CD4-positive, alpha-beta memory T cell (primary cell): ENCODE results near the gene CADM2. TPM values are rescaled to one million over a fixed set of nuclear protein-coding genes. Genes with fewer than 3 reads are reported as not detected.
A peak's percentile ranks its signal among the peaks of the same experiment; 100 is the strongest.

Experiments
- CTCF ChIA-PET: fragments of 350-600 bp; sonication (Branson Sonifier 250); formaldehyde crosslinking; loops from one replicate; lab custom pipeline; 2021; ENCODE audit warnings: inconsistent platforms; ENCODE audit not compliant: partially characterized antibody; lab: Charles Lee
- POLR2A ChIA-PET: fragments of 350-600 bp; sonication (Branson Sonifier 250); formaldehyde crosslinking; loops from one replicate; lab custom pipeline; 2021; ENCODE audit not compliant: partially characterized antibody; lab: Charles Lee
- DNase-seq, 5 donors: peaks; one replicate each; pipeline versions ENCODE4 v3.0.0 to v3.0.0-alpha.2; 2020 to 2022; ENCODE audit warnings: mixed read lengths in 1 of 5
- H3K27ac ChIP-seq: one replicate; pipeline ENCODE4 v1.7.0; 2013; ENCODE audit warnings: low read depth, low read length
- H3K27me3 ChIP-seq: 2 replicates; pipeline ENCODE4 v1.7.0; 2013; ENCODE audit warnings: mild to moderate bottlenecking, low read length, moderate library complexity; ENCODE audit not compliant: insufficient read depth
- H3K36me3 ChIP-seq: 2 replicates; pipeline ENCODE4 v1.7.0; 2013; ENCODE audit warnings: mild to moderate bottlenecking, low read length, moderate library complexity; ENCODE audit not compliant: insufficient read depth
- H3K4me1 ChIP-seq: 2 replicates; pipeline ENCODE4 v1.7.0; 2013; ENCODE audit warnings: mild to moderate bottlenecking, low read length, moderate library complexity; ENCODE audit not compliant: insufficient read depth
- H3K4me3 ChIP-seq, 2 donors: one replicate each; pipeline ENCODE4 v1.7.0; 2013; ENCODE audit warnings: low read length in 2 of 2, mild to moderate bottlenecking in 1 of 2
- H3K9me3 ChIP-seq, 2 donors: one replicate each; pipeline ENCODE4 v1.7.0; 2013; ENCODE audit warnings: low read length in 2 of 2, control low read depth in 1 of 2; ENCODE audit not compliant: control insufficient read depth in 1 of 2
- H3K27ac Mint-ChIP-seq, 7 donors: one replicate each; pipeline ENCODE4 v1.8.0; 2020 to 2021; ENCODE audit warnings: mixed read lengths in 7 of 7, mild to moderate bottlenecking in 6 of 7, inconsistent platforms in 3 of 7, moderate library complexity in 3 of 7
- H3K27me3 Mint-ChIP-seq, 2 donors: one replicate each; pipeline ENCODE4 v1.8.0; 2020 to 2021; ENCODE audit warnings: mixed read lengths in 2 of 2
- H3K36me3 Mint-ChIP-seq, 2 donors: one replicate each; pipeline ENCODE4 v1.8.0; 2020 to 2021; ENCODE audit warnings: mixed read lengths in 2 of 2, inconsistent platforms in 1 of 2, mild to moderate bottlenecking in 1 of 2
- H3K4me1 Mint-ChIP-seq, 4 donors: one replicate each; pipeline ENCODE4 v1.8.0; 2020 to 2021; ENCODE audit warnings: mixed read lengths in 4 of 4, mild to moderate bottlenecking in 1 of 4
- H3K4me3 Mint-ChIP-seq, 8 donors: one replicate each; pipeline ENCODE4 v1.8.0; 2020 to 2021; ENCODE audit warnings: mixed read lengths in 8 of 8, mild to moderate bottlenecking in 7 of 8, moderate library complexity in 6 of 8, inconsistent platforms in 3 of 8
- H3K9me3 Mint-ChIP-seq, 8 donors: one replicate each; pipeline ENCODE4 v1.8.0; 2020 to 2021; ENCODE audit warnings: mixed read lengths in 8 of 8, mild to moderate bottlenecking in 5 of 8, inconsistent platforms in 3 of 8, moderate library complexity in 1 of 8
- intact Hi-C: fragments of 100-400 bp; cut with micrococcal nuclease; formaldehyde crosslinking; loops from one replicate; pipeline ENCODE4 v1.15.1; 2023
- polyA plus RNA-seq, 2 donors: library from polyadenylated mRNA; unstranded; fragments of 300-500 nt; fragmentation: Illumina TruSeq; gene quantifications; one replicate each; pipeline ENCODE4 v1.2.3, GENCODE V29; 2021
- total RNA-seq, 2 experiments: library from RNA; stranded (reverse); gene quantifications; one replicate each; pipeline ENCODE4 v1.2.3, GENCODE V29; 2021

CADM2 gene
- total and polyA plus RNA-seq, 4 experiments from 2014 or later, result 0.21 to 0.38 TPM; not detected in 2

DNA sequence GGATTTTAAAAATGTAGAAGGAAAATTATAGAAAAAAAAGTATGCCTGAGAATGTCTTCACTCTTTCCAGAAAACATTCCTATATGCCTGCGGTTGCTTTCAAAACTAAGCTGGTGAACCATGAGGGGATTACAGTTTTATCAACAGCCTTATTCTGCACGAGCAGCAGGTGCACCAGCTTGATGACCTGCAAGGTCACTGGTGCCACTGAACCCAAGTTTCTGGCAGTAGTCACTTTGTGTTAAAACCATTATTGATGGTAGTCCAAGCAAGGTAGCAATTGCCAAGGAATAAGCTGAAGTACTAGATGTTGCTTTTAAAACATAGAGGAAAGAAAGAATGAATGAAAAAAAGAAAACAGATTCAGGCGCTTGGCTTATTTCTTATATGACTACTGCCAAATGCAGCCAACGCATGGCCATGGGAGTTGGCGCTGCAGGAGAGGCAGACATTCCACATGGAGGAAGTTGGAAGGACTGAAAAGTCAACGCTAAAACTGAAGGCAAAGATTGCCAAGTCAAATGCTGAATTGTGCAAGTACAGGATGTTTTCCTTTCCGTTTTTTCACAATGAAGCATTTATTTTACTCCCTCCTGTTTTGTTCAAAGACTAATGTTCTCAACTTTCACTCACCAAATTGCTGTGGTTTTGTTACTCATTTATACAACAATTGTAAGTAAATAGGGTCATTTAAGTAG is 601.4 kb downstream of the CADM2 start:
- CTCF ChIA-PET, result interaction anchor here (1.6 kb wide), 1 partner anchor 15 kb away, joined by 4 read pairs; no protein-coding TSS in a partner anchor
- POLR2A ChIA-PET, result no interaction called here

GRCh38 chr3:85567071-85567676 is 608.4 kb downstream of the CADM2 start:
- ChIA-PET POLR2A (no interaction called here), CTCF (interaction anchor here (2.1 kb wide), 1 partner anchor 9 kb away, joined by 7 read pairs; no protein-coding TSS in a partner anchor)
- H3K36me3 ChIP-seq, result no peaks in the 10 kb centered on the region
- no peaks in the 10 kb centered on the region for H3K9me3 ChIP-seq
- no peak overlapping the region for H3K27ac ChIP-seq
- H3K9me3 Mint-ChIP-seq, result no peaks in the 10 kb centered on the region
- no peak overlapping the region for H3K4me3 Mint-ChIP-seq
- H3K4me1 Mint-ChIP-seq, result no peaks in the 10 kb centered on the region
- no peak for DNase-seq
- intact Hi-C loops, result no loop called here
- no peaks in the 10 kb centered on the region for H3K4me1 ChIP-seq
- no peaks in the 10 kb centered on the region for H3K36me3 Mint-ChIP-seq
- no peaks in the 10 kb centered on the region for H3K27me3 ChIP-seq
- H3K27ac Mint-ChIP-seq, result no peak overlapping the region
- no peak overlapping the region for H3K4me3 ChIP-seq
- no peaks in the 10 kb centered on the region for H3K27me3 Mint-ChIP-seq

More for the DNA sequence above, 601.4 kb downstream of the CADM2 start:
- intact Hi-C loops, result no loop called here
- DNase-seq, result no peak
- Mint-ChIP-seq H3K9me3 (peaks cover 0 to 3% (median 0%) of the 10 kb centered on the region in 8 donors), H3K27me3 (no peaks in the 10 kb centered on the region), H3K36me3 (no peaks in the 10 kb centered on the region), H3K4me3 (no peak overlapping the region), H3K27ac (no peak overlapping the region), H3K4me1 (no peaks in the 10 kb centered on the region)
- Histone ChIP-seq H3K4me3 (no peak overlapping the region), H3K27me3 (no peaks in the 10 kb centered on the region), H3K9me3 (no peaks in the 10 kb centered on the region), H3K4me1 (no peaks in the 10 kb centered on the region), H3K36me3 (no peaks in the 10 kb centered on the region), H3K27ac (no peak overlapping the region)

- H3K9me3 Mint-ChIP-seq, result no peaks in the 10 kb centered on the region
- ChIA-PET POLR2A (no interaction called here), CTCF (no interaction called here)
- DNase-seq, result no peak
- H3K27me3 Mint-ChIP-seq, result no peaks in the 10 kb centered on the region
- H3K4me1 Mint-ChIP-seq, result no peaks in the 10 kb centered on the region
- H3K27me3 ChIP-seq, result no peaks in the 10 kb centered on the region
- H3K36me3 Mint-ChIP-seq, result no peaks in the 10 kb centered on the region
- H3K4me3 Mint-ChIP-seq, result no peak overlapping the region
- H3K36me3 ChIP-seq, result no peaks in the 10 kb centered on the region
- H3K9me3 ChIP-seq, result no peaks in the 10 kb centered on the region
- no peak overlapping the region for H3K27ac ChIP-seq
- H3K4me1 ChIP-seq, result no peaks in the 10 kb centered on the region
- no peak overlapping the region for H3K4me3 ChIP-seq
- intact Hi-C loops, result no loop called here
- H3K27ac Mint-ChIP-seq, result no peak overlapping the region
These were observed 612.0 kb downstream of the CADM2 start for GRCh38 chr3:85570819-85571218.

GRCh38 chr3:85571835-85572234 is 613.0 kb downstream of the CADM2 start:
- no peak overlapping the region for H3K27ac Mint-ChIP-seq

GRCh38 chr3:85572426-85572825 is 613.6 kb downstream of the CADM2 start:
- no peaks in the 10 kb centered on the region for H3K27me3 Mint-ChIP-seq
- no peaks in the 10 kb centered on the region for H3K9me3 Mint-ChIP-seq
- ChIA-PET CTCF (no interaction called here), POLR2A (no interaction called here)
- no peak for DNase-seq
- Histone ChIP-seq H3K4me3 (no peak overlapping the region), H3K9me3 (no peaks in the 10 kb centered on the region), H3K27ac (no peak overlapping the region), H3K27me3 (no peaks in the 10 kb centered on the region), H3K4me1 (no peaks in the 10 kb centered on the region), H3K36me3 (no peaks in the 10 kb centered on the region)
- no peaks in the 10 kb centered on the region for H3K36me3 Mint-ChIP-seq
- no peak overlapping the region for H3K4me3 Mint-ChIP-seq
- H3K27ac Mint-ChIP-seq, result no peak overlapping the region
- no peaks in the 10 kb centered on the region for H3K4me1 Mint-ChIP-seq
- intact Hi-C loops, result no loop called here

More at GRCh38 chr3:85571835-85572234, 613.0 kb downstream of the CADM2 start:
- Histone ChIP-seq H3K9me3 (no peaks in the 10 kb centered on the region), H3K27ac (no peak overlapping the region), H3K36me3 (no peaks in the 10 kb centered on the region), H3K4me1 (no peaks in the 10 kb centered on the region), H3K4me3 (no peak overlapping the region), H3K27me3 (no peaks in the 10 kb centered on the region)
- Mint-ChIP-seq H3K4me1 (no peaks in the 10 kb centered on the region), H3K4me3 (no peak overlapping the region), H3K9me3 (no peaks in the 10 kb centered on the region), H3K36me3 (no peaks in the 10 kb centered on the region), H3K27me3 (no peaks in the 10 kb centered on the region)
- POLR2A ChIA-PET, result no interaction called here
- no peak for DNase-seq
- intact Hi-C loops, result no loop called here
- CTCF ChIA-PET, result no interaction called here

DNA sequence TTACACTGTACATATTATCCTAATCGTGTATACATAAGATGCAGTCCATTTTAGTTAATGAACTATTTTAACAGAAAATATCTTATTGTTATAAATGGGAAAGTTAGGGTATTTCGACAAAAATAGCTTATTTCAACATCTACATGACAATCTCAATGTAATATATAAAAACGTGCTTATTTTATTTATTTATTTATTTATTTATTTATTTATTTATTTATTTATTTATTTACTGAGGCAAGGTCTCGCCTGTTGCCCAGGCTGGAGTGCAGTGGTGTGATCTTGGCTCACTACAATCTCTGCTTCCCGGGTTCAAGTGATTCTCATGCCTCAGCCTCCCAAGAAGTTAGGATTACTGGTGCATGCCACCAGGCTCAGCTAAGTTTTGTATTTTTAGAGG is 614.2 kb downstream of the CADM2 start:
- H3K27me3 Mint-ChIP-seq, result no peaks in the 10 kb centered on the region
- H3K4me1 ChIP-seq, result no peaks in the 10 kb centered on the region
- H3K27ac ChIP-seq, result no peak overlapping the region
- H3K9me3 Mint-ChIP-seq, result no peaks in the 10 kb centered on the region
- no peaks in the 10 kb centered on the region for H3K36me3 Mint-ChIP-seq
- intact Hi-C loops, result no loop called here
- DNase-seq, result no peak
- no peaks in the 10 kb centered on the region for H3K4me1 Mint-ChIP-seq
- H3K27ac Mint-ChIP-seq, result no peak overlapping the region
- no peak overlapping the region for H3K4me3 ChIP-seq
- no peaks in the 10 kb centered on the region for H3K36me3 ChIP-seq
- ChIA-PET POLR2A (no interaction called here), CTCF (no interaction called here)
- H3K9me3 ChIP-seq, result no peaks in the 10 kb centered on the region
- H3K4me3 Mint-ChIP-seq, result no peak overlapping the region
- H3K27me3 ChIP-seq, result no peaks in the 10 kb centered on the region

DNA sequence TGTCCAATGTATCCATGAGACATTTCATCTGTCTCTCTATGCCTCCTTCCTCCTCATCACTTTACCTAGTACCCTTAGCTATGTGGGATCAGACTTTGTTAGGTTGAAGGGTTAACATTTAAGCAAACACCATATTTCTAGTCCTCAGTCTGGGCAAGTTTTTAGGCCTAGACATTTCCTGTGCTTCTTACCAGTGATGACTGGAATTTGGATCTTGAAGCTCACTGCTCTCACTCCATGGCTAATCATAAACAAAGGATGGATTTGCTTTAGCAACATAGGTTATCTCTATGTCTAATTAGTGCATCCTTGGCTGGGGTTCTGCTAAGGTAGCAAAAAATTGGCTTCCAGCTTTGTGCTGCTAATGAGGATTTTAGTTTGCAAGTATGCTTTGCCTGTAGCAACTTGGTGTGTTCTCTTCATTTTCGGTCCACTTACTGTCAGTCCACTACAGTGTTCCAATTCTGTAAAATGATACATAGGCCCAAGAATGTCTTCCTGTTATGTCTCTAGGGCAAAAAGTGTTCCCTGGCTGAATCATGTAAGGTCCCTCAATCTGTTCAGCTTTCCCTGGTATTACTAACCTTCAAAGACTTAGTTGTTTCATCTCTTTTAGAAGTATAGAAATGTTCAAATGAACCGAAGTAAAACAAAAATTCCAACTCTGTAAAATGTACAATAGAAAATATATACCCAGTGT is 615.4 kb downstream of the CADM2 start:
- no peak overlapping the region for H3K27ac ChIP-seq
- no peaks in the 10 kb centered on the region for H3K9me3 Mint-ChIP-seq
- H3K36me3 Mint-ChIP-seq, result no peaks in the 10 kb centered on the region
- no peaks in the 10 kb centered on the region for H3K4me1 ChIP-seq
- H3K27me3 ChIP-seq, result no peaks in the 10 kb centered on the region
- H3K4me3 ChIP-seq, result no peak overlapping the region
- DNase-seq, result no peak
- no peaks in the 10 kb centered on the region for H3K9me3 ChIP-seq
- intact Hi-C loops, result no loop called here
- no peaks in the 10 kb centered on the region for H3K36me3 ChIP-seq
- POLR2A ChIA-PET, result no interaction called here
- H3K27ac Mint-ChIP-seq, result no peak overlapping the region
- no peaks in the 10 kb centered on the region for H3K4me1 Mint-ChIP-seq
- CTCF ChIA-PET, result interaction anchor here (1.2 to 2.0 kb wide), 3 partner anchors 11 to 47 kb away, joined by 3 to 4 read pairs (median 4); no protein-coding TSS in a partner anchor
- H3K4me3 Mint-ChIP-seq, result peak overlapping the region in 1 of 8 donors; percentile 31
- H3K27me3 Mint-ChIP-seq, result no peaks in the 10 kb centered on the region
